ENCODE measurements around the gene MYH9. TPM values are rescaled to one million over a fixed set of nuclear protein-coding genes. Genes with fewer than 3 reads are reported as not detected.
A peak's percentile ranks its signal among the peaks of the same experiment; 100 is the strongest.

Gene MYH9
- 100 to 1,000 TPM; 337 to 553 (median 433) TPM for total RNA-seq

GRCh38 chr22:36387959-36388726 is at the start of gene MYH9:
MYH9 (minus strand) TSS chr22:36387967; CDS start chr22:36349236, 38,731 bp downstream.
- H3K4me3 ChIP-seq: peak within 1 kb of the TSS; percentile 83 to 100 (median 96)
- H3K27ac ChIP-seq: peak within 1 kb of the TSS; percentile 99 to 100 (median 99)
- TF ChIP-seq CTCF (IDR thresholded peaks at IDR 0.05) (peak in 2 of 6 experiments; percentile 5 to 23), POLR2A (IDR thresholded peaks at IDR 0.05) (peak; percentile 6 to 32)
- DNase-seq: peak; percentile 100
- no peaks in the 10 kb centered on the region for H3K9me3 ChIP-seq
- H3K27me3 ChIP-seq: no peaks in the 10 kb centered on the region
- H3K4me1 ChIP-seq: peaks cover 0 to 24% (median 9%) of the 10 kb centered on the region in 4 donors
- no peaks in the 10 kb centered on the region for H3K36me3 ChIP-seq

- peaks cover 7 to 53% (median 13%) of the 10 kb centered on the region in 4 donors for H3K4me1 ChIP-seq
- no peaks in the 10 kb centered on the region for H3K9me3 ChIP-seq
- H3K4me3 ChIP-seq: no peak overlapping the region
- peak in 1 of 6 experiments; percentile 2 for TF ChIP-seq CTCF (IDR thresholded peaks at IDR 0.05)
- no peak for TF ChIP-seq POLR2A (IDR thresholded peaks at IDR 0.05)
- peak overlapping the region; percentile 3 to 79 (median 72) for H3K27ac ChIP-seq
- DNase-seq: peak; percentile 68 to 85 (median 74)
- H3K36me3 ChIP-seq: no peaks in the 10 kb centered on the region
- H3K27me3 ChIP-seq: no peaks in the 10 kb centered on the region
These were observed 48.0 kb upstream of the MYH9 start for GRCh38 chr22:36435516-36436415.

GRCh38 chr22:36433318-36434231 is 45.8 kb upstream of the MYH9 start:
- Histone ChIP-seq H3K36me3 (no peaks in the 10 kb centered on the region), H3K4me1 (peaks cover 7 to 41% (median 13%) of the 10 kb centered on the region in 4 donors), H3K27me3 (no peaks in the 10 kb centered on the region), H3K4me3 (no peak overlapping the region), H3K9me3 (no peaks in the 10 kb centered on the region), H3K27ac (peak overlapping the region in 2 of 4 donors; percentile 72 to 75)
- TF ChIP-seq POLR2A (IDR thresholded peaks at IDR 0.05) (no peak), CTCF (IDR thresholded peaks at IDR 0.05) (no peak)
- DNase-seq: peak in 1 of 3 donors; percentile 73

- Histone ChIP-seq H3K4me3 (no peak overlapping the region), H3K9me3 (no peaks in the 10 kb centered on the region), H3K36me3 (no peaks in the 10 kb centered on the region), H3K27ac (peak overlapping the region in 3 of 4 donors; percentile 17 to 75 (median 72)), H3K4me1 (peaks cover 7 to 40% (median 13%) of the 10 kb centered on the region in 4 donors), H3K27me3 (no peaks in the 10 kb centered on the region)
- no peak for DNase-seq
- TF ChIP-seq POLR2A (IDR thresholded peaks at IDR 0.05): no peak
- no peak for TF ChIP-seq CTCF (IDR thresholded peaks at IDR 0.05)
These were observed 45.0 kb upstream of the MYH9 start for GRCh38 chr22:36432592-36433317.

Data from Peyer's patch (tissue), 4 donors.